HCT116 (cell line): Measurements from ENCODE around the gene RAMP3. TPM values are rescaled to one million over a fixed set of nuclear protein-coding genes. Genes with fewer than 3 reads are reported as not detected.

Source experiments
- ATAC-seq: fragments of 200-7000 bp; cut with Tn5 transposase; 2 replicates; pipeline ENCODE4 v1.9.1; 2020; ENCODE audit warnings: mild to moderate bottlenecking, moderate library complexity
- BruUV-seq: library from RNA; stranded (reverse); fragments of 400-500 nt; replicated peaks from 2 replicates; lab custom pipeline; 2021; lab: Mats Ljungman, UMichigan
- CTCF ChIA-PET: fragments of 300-600 bp; sonication (Branson Sonifier 250); formaldehyde crosslinking; loops from one replicate; lab custom pipeline; 2021; ENCODE audit warnings: antibody characterized with exemption; lab: Charles Lee
- POLR2A ChIA-PET: fragments of 300-600, 350-600 bp; sonication (Branson Sonifier 250); formaldehyde crosslinking; loops from one replicate; lab custom pipeline; 2021; ENCODE audit warnings: antibody characterized with exemption; lab: Charles Lee
- RAD21 ChIA-PET, 2 experiments: fragments of 300-600 bp; sonication (Branson Sonifier 250); formaldehyde crosslinking; loops; one replicate each; lab custom pipeline; 2023; ENCODE audit warnings: low total read pairs in 2 of 2; ENCODE audit not compliant: uncharacterized antibody in 2 of 2, unreplicated experiment in 2 of 2, low non-redundant PET in 1 of 2; lab: Charles Lee
- DNase-seq: peaks from one replicate; pipeline ENCODE4 v3.0.0-alpha.2; 2010; ENCODE audit warnings: low read depth, low spot score
- H2AFZ ChIP-seq: fragments of 200-600 bp; shearing (Covaris generic), sonication (generic); 2 replicates; pipeline ENCODE4 v1.6.1; 2017; ENCODE audit warnings: low read depth, mixed run types, mixed read lengths, antibody characterized with exemption, low read length; ENCODE audit not compliant: poor library complexity, severe bottlenecking
- H3K27ac ChIP-seq: 2 replicates; pipeline ENCODE4 v1.5.1; 2012; ENCODE audit warnings: low read depth, low read length
- H3K27me3 ChIP-seq: fragments of 200-600 bp; sonication (generic); 2 replicates; pipeline ENCODE4 v1.6.1; 2016; ENCODE audit warnings: mixed run types, low read length, mixed read lengths; ENCODE audit not compliant: insufficient read depth
- H3K36me3 ChIP-seq, 2 experiments: fragments of 200-500 bp in 1 of 2; fragments of 200-600 bp in 1 of 2; sonication (Bioruptor generic) in 1 of 2; sonication (generic) in 1 of 2; 2 replicates each; pipeline versions ENCODE4 v1.5.1 to v1.6.1; 2014 to 2016; ENCODE audit warnings: low read length in 2 of 2, inconsistent platforms in 1 of 2, mixed read lengths in 1 of 2, mixed run types in 1 of 2; ENCODE audit not compliant: insufficient read depth in 2 of 2, control insufficient read depth in 1 of 2
- H3K4me1 ChIP-seq, 2 experiments: fragments of 200-600 bp in 1 of 2; sonication (generic) in 1 of 2; 2 replicates each; pipeline versions ENCODE4 v1.5.1 to v1.6.1; 2012 to 2017; ENCODE audit warnings: low read length in 2 of 2, inconsistent platforms in 1 of 2, mild to moderate bottlenecking in 1 of 2, mixed read lengths in 1 of 2, mixed run types in 1 of 2, moderate library complexity in 1 of 2; ENCODE audit not compliant: insufficient read depth in 2 of 2, control insufficient read depth in 1 of 2
- H3K4me2 ChIP-seq: fragments of 200-600 bp; sonication (generic); 2 replicates; pipeline ENCODE4 v1.6.1; 2017; ENCODE audit warnings: mixed run types, low read length, mixed read lengths
- H3K4me3 ChIP-seq, 2 experiments: fragments of 200-600 bp in 1 of 2; sonication (generic) in 1 of 2; replicated peaks in 1 of 2; 2 replicates each; pipeline ENCODE4 v1.5.1; 2011 to 2016; ENCODE audit warnings: low read length in 2 of 2, control low read depth in 1 of 2, low read depth in 1 of 2, mild to moderate bottlenecking in 1 of 2, mixed read lengths in 1 of 2, mixed run types in 1 of 2
- H3K79me2 ChIP-seq: fragments of 200-600 bp; sonication (generic); 2 replicates; pipeline ENCODE4 v1.6.1; 2017; ENCODE audit warnings: mild to moderate bottlenecking, mixed run types, low read length, moderate library complexity, mixed read lengths; ENCODE audit not compliant: insufficient read depth
- H3K9ac ChIP-seq: fragments of 200-600 bp; sonication (generic); 2 replicates; pipeline ENCODE4 v1.6.1; 2016; ENCODE audit warnings: low read length, mixed read lengths
- H3K9me2 ChIP-seq: fragments of 200-600 bp; sonication (generic), shearing (Covaris generic); 2 replicates; pipeline ENCODE4 v1.6.1; 2017; ENCODE audit warnings: mixed run types, mild to moderate bottlenecking, moderate library complexity; ENCODE audit not compliant: insufficient read depth
- H3K9me3 ChIP-seq, 2 experiments: fragments of 200-500 bp in 1 of 2; fragments of 200-600 bp in 1 of 2; sonication (Bioruptor generic) in 1 of 2; sonication (generic) in 1 of 2; 2 replicates each; pipeline ENCODE4 v1.6.1; 2014 to 2017; ENCODE audit warnings: low read length in 2 of 2, mixed read lengths in 2 of 2, inconsistent platforms in 1 of 2, low read depth in 1 of 2, mild to moderate bottlenecking in 1 of 2, mixed run types in 1 of 2, moderate library complexity in 1 of 2; ENCODE audit not compliant: control insufficient read depth in 1 of 2, insufficient read depth in 1 of 2
- H4K20me1 ChIP-seq: fragments of 200-600 bp; sonication (generic), shearing (Covaris generic); 2 replicates; pipeline ENCODE4 v1.6.1; 2017; ENCODE audit warnings: mixed run types, mild to moderate bottlenecking, moderate library complexity; ENCODE audit not compliant: insufficient read depth
- CBX3 ChIP-seq: IDR thresholded peaks from 2 replicates; pipeline ENCODE4 v1.6.1; 2012; ENCODE audit warnings: low read depth
- CEBPB ChIP-seq: IDR thresholded peaks from 2 replicates; pipeline ENCODE4 v1.6.1; 2012; ENCODE audit warnings: low read depth
- EGR1 ChIP-seq: IDR thresholded peaks from 2 replicates; pipeline ENCODE4 v1.6.1; 2012; ENCODE audit warnings: low read depth
- ELF1 ChIP-seq: IDR thresholded peaks from 2 replicates; pipeline ENCODE4 v1.6.1; 2012; ENCODE audit warnings: low read depth, borderline replicate concordance
- EZH2 ChIP-seq: fragments of 200-600 bp; sonication (generic); IDR thresholded peaks from 2 replicates; pipeline ENCODE4 v1.6.1; 2017; ENCODE audit warnings: antibody characterized with exemption, mixed run types
- FOSL1 ChIP-seq: IDR thresholded peaks from 2 replicates; pipeline ENCODE4 v1.6.1; 2012; ENCODE audit warnings: low read depth
- RAD21 ChIP-seq: IDR thresholded peaks from 2 replicates; pipeline ENCODE4 v1.6.1; 2012; ENCODE audit warnings: low read depth, mild to moderate bottlenecking
- SP1 ChIP-seq: IDR thresholded peaks from 2 replicates; pipeline ENCODE4 v1.6.1; 2012; ENCODE audit warnings: low read depth
- SRF ChIP-seq: IDR thresholded peaks from 2 replicates; pipeline ENCODE4 v1.6.1; 2012; ENCODE audit warnings: low read depth
- ZFX ChIP-seq: fragments of 450-650 bp; IDR thresholded peaks from 2 replicates; pipeline ENCODE4 v1.6.1; 2017
- ZNF274 ChIP-seq: fragments of 200-500 bp; sonication (Bioruptor generic); IDR thresholded peaks from 2 replicates; pipeline ENCODE4 v1.6.1; 2014; ENCODE audit warnings: mild to moderate bottlenecking, low read depth, low read length, inconsistent platforms
- intact Hi-C: fragments of 100-400 bp; cut with micrococcal nuclease; formaldehyde crosslinking; loops from 2 replicates; pipeline ENCODE4 v1.10.0; 2022
- total RNA-seq: library from RNA; stranded (reverse); gene quantifications from one replicate; pipeline ENCODE4 v1.2.1, GENCODE V29; 2021; ENCODE audit not compliant: unreplicated experiment
- TF ChIP-seq, protein P1 (sequence below): IDR thresholded peaks from 2 replicates; pipeline ENCODE4 v1.6.1; 2012; ENCODE audit warnings: low read depth
- TF ChIP-seq, protein P2 (sequence below): IDR thresholded peaks from 2 replicates; pipeline ENCODE4 v1.6.1; 2012
- TF ChIP-seq, protein P3 (sequence below): IDR thresholded peaks from 2 replicates; pipeline ENCODE4 v1.6.1; 2011; ENCODE audit warnings: mild to moderate bottlenecking, low read length, moderate library complexity; ENCODE audit not compliant: insufficient replicate concordance; ENCODE audit errors: extremely low read depth
- TF ChIP-seq, protein P4 (sequence below), 3 experiments: fragments of 200-600 bp in 1 of 3; sonication (generic) in 1 of 3; IDR thresholded peaks in 2 of 3; conservative IDR thresholded peaks in 1 of 3; 2 replicates each; pipeline ENCODE4 v1.5.1; 2012 to 2017; ENCODE audit warnings: low read depth in 2 of 3, low read length in 2 of 3, antibody characterized with exemption in 1 of 3, borderline replicate concordance in 1 of 3, control low read depth in 1 of 3, mild to moderate bottlenecking in 1 of 3, mixed read lengths in 1 of 3, mixed run types in 1 of 3, moderate library complexity in 1 of 3; ENCODE audit not compliant: insufficient read depth in 1 of 3

RAMP3 gene
- total RNA-seq, 1 experiment from 2014 or later = not detected

DNA sequence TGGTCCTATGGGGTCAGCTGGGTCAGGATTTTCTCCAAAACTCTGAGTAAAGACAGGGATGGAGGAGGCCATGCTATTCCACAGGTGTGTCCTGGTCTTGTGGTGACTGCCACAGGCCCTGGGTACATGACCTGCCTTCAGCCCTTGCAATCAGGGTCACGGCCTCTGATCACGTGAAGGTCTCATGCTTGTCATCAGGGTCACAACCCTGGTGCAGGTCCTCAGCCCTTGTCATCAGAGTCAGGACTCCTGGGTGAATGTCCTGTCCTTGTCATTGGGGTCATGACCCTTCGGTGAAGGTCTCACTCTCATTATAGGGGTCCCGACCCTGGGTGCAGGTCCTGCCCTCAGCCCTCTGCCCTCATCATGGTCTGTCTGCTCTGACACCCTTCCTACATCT lies 24.2 kb upstream of the RAMP3 start (continued):
- TF ChIP-seq, protein P1, sequence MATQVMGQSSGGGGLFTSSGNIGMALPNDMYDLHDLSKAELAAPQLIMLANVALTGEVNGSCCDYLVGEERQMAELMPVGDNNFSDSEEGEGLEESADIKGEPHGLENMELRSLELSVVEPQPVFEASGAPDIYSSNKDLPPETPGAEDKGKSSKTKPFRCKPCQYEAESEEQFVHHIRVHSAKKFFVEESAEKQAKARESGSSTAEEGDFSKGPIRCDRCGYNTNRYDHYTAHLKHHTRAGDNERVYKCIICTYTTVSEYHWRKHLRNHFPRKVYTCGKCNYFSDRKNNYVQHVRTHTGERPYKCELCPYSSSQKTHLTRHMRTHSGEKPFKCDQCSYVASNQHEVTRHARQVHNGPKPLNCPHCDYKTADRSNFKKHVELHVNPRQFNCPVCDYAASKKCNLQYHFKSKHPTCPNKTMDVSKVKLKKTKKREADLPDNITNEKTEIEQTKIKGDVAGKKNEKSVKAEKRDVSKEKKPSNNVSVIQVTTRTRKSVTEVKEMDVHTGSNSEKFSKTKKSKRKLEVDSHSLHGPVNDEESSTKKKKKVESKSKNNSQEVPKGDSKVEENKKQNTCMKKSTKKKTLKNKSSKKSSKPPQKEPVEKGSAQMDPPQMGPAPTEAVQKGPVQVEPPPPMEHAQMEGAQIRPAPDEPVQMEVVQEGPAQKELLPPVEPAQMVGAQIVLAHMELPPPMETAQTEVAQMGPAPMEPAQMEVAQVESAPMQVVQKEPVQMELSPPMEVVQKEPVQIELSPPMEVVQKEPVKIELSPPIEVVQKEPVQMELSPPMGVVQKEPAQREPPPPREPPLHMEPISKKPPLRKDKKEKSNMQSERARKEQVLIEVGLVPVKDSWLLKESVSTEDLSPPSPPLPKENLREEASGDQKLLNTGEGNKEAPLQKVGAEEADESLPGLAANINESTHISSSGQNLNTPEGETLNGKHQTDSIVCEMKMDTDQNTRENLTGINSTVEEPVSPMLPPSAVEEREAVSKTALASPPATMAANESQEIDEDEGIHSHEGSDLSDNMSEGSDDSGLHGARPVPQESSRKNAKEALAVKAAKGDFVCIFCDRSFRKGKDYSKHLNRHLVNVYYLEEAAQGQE = no peak
- TF ChIP-seq ZFX (no peak), ELF1 (no peak), FOSL1 (no peak), ZNF274 (no peak), CBX3 (no peak), EGR1 (no peak)
- TF ChIP-seq, all 23 proteins: peak for 0

DNA sequence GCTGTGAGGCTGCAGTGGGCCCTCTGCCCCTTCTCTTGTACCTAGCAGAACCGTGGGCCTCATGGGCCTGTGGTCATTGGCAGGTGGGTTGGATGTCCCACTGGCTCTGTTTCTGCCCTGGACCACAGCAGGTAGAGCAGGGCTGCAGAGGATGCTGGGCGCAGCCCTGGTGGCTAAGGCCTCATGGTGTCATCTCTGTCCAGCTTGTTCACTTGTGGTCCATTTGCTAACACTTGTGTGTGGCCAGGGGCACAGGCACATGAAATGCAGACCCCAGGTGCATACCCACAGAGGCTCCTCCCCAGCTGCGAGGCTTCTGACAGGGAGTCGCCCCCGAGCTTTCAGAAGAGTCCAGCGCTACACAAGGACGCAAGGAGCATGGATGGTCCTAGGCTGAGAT lies 23.7 kb upstream of the RAMP3 start:
- no peaks in the 10 kb centered on the region for H3K79me2 ChIP-seq
- H3K27me3 ChIP-seq = no peaks in the 10 kb centered on the region
- intact Hi-C loops = no loop called here
- ATAC-seq (no peak), DNase-seq (no peak)
- RAD21 ChIA-PET = no interaction called here
- no peaks in the 10 kb centered on the region for H3K4me1 ChIP-seq
- H3K4me2 ChIP-seq = no peak overlapping the region
- H3K9ac ChIP-seq = no peak overlapping the region
- POLR2A ChIA-PET = no interaction called here
- no TSS peak for BruUV-seq
- no peak overlapping the region for H3K27ac ChIP-seq
- no peaks in the 10 kb centered on the region for H3K36me3 ChIP-seq
- H3K9me3 ChIP-seq = no peaks in the 10 kb centered on the region
- CTCF ChIA-PET = no interaction called here
- no peak overlapping the region for H2AFZ ChIP-seq
- no peak overlapping the region for H3K4me3 ChIP-seq
- no peaks in the 10 kb centered on the region for H4K20me1 ChIP-seq
- no peaks in the 10 kb centered on the region for H3K9me2 ChIP-seq
- no peak for TF ChIP-seq ZNF274
- TF ChIP-seq EGR1 = no peak
- no peak for TF ChIP-seq RAD21
- TF ChIP-seq CBX3 = no peak
- TF ChIP-seq, protein P2, sequence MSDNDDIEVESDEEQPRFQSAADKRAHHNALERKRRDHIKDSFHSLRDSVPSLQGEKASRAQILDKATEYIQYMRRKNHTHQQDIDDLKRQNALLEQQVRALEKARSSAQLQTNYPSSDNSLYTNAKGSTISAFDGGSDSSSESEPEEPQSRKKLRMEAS = no peak
- TF ChIP-seq, protein P3, sequence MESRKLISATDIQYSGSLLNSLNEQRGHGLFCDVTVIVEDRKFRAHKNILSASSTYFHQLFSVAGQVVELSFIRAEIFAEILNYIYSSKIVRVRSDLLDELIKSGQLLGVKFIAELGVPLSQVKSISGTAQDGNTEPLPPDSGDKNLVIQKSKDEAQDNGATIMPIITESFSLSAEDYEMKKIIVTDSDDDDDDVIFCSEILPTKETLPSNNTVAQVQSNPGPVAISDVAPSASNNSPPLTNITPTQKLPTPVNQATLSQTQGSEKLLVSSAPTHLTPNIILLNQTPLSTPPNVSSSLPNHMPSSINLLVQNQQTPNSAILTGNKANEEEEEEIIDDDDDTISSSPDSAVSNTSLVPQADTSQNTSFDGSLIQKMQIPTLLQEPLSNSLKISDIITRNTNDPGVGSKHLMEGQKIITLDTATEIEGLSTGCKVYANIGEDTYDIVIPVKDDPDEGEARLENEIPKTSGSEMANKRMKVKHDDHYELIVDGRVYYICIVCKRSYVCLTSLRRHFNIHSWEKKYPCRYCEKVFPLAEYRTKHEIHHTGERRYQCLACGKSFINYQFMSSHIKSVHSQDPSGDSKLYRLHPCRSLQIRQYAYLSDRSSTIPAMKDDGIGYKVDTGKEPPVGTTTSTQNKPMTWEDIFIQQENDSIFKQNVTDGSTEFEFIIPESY = no peak
- TF ChIP-seq EZH2 = no peak
- TF ChIP-seq SRF = no peak
- TF ChIP-seq, protein P4, sequence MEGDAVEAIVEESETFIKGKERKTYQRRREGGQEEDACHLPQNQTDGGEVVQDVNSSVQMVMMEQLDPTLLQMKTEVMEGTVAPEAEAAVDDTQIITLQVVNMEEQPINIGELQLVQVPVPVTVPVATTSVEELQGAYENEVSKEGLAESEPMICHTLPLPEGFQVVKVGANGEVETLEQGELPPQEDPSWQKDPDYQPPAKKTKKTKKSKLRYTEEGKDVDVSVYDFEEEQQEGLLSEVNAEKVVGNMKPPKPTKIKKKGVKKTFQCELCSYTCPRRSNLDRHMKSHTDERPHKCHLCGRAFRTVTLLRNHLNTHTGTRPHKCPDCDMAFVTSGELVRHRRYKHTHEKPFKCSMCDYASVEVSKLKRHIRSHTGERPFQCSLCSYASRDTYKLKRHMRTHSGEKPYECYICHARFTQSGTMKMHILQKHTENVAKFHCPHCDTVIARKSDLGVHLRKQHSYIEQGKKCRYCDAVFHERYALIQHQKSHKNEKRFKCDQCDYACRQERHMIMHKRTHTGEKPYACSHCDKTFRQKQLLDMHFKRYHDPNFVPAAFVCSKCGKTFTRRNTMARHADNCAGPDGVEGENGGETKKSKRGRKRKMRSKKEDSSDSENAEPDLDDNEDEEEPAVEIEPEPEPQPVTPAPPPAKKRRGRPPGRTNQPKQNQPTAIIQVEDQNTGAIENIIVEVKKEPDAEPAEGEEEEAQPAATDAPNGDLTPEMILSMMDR (IDR thresholded peaks at IDR 0.05 in 2 of 3, conservative IDR thresholded peaks at IDR 0.05 in 1 of 3; ENCODE audit: borderline replicate concordance in 1 of 3, insufficient read depth in 1 of 3, low read depth in 2 of 3, low read length in 2 of 3) = no peak
- TF ChIP-seq SP1 = no peak
- TF ChIP-seq ZFX = no peak
- no peak for TF ChIP-seq CEBPB
